Measurements from ENCODE around the gene DNM2. TPM values are rescaled to one million over a fixed set of nuclear protein-coding genes. Genes with fewer than 3 reads are reported as not detected.

Gene DNM2
- total RNA-seq, 1 donor from 2014 or later = 129 TPM

- TF ChIP-seq EZH2 (IDR thresholded peaks at IDR 0.05; ENCODE audit: insufficient read depth, low read length) (no peak), CTCF (IDR thresholded peaks at IDR 0.05; ENCODE audit: insufficient read depth, low read depth, low read length) (no peak)
- no peaks in the 10 kb centered on the region for H3K9me3 ChIP-seq (ENCODE audit: insufficient read depth, low read depth, low read length)
- Mint-ChIP-seq H3K4me1 (ENCODE audit: low read depth, unreplicated experiment) (no peaks in the 10 kb centered on the region), H3K4me3 (ENCODE audit: unreplicated experiment) (no peak overlapping the region), H3K27me3 (ENCODE audit: low read depth, unreplicated experiment) (no peaks in the 10 kb centered on the region), H3K9me3 (ENCODE audit: unreplicated experiment) (no peaks in the 10 kb centered on the region), H3K27ac (ENCODE audit: unreplicated experiment) (no peak overlapping the region), H3K36me3 (ENCODE audit: low read depth, unreplicated experiment) (peaks cover 8% of the 10 kb centered on the region)
- H2AFZ ChIP-seq (ENCODE audit: low read depth, low read length) = no peak overlapping the region
- no peak overlapping the region for H3K4me2 ChIP-seq (ENCODE audit: low read length)
- H3K4me3 ChIP-seq (ENCODE audit: insufficient read depth, low read depth, low read length) = no peak overlapping the region
- H3K36me3 ChIP-seq (ENCODE audit: insufficient read depth, low read length) = peaks cover 6% of the 10 kb centered on the region
- DNase-seq (ENCODE audit: low read depth) (no peak), FAIRE-seq (no peak)
- H3K4me1 ChIP-seq (ENCODE audit: insufficient read depth, low read length) = peaks cover 4% of the 10 kb centered on the region
- H3K9ac ChIP-seq (ENCODE audit: low read length) = no peak overlapping the region
- H3K27me3 ChIP-seq (ENCODE audit: insufficient read depth, low read length) = no peaks in the 10 kb centered on the region
- peaks cover 4% of the 10 kb centered on the region for H3K79me2 ChIP-seq (ENCODE audit: insufficient read depth, low read length)
- H3K27ac ChIP-seq (ENCODE audit: low read depth, low read length) = no peak overlapping the region
- H4K20me1 ChIP-seq (ENCODE audit: insufficient read depth, low read length) = peaks cover 6% of the 10 kb centered on the region
These were observed 112.5 kb downstream of the DNM2 start for GRCh38 chr19:10830370-10830769.

- Histone ChIP-seq H3K9ac (ENCODE audit: low read length) (no peak overlapping the region), H3K4me1 (ENCODE audit: insufficient read depth, low read length) (peaks cover 6% of the 10 kb centered on the region), H2AFZ (ENCODE audit: low read depth, low read length) (no peak overlapping the region), H3K4me3 (ENCODE audit: insufficient read depth, low read depth, low read length) (no peak overlapping the region), H3K79me2 (ENCODE audit: insufficient read depth, low read length) (peaks cover 5% of the 10 kb centered on the region), H3K27me3 (ENCODE audit: insufficient read depth, low read length) (no peaks in the 10 kb centered on the region), H3K4me2 (ENCODE audit: low read length) (no peak overlapping the region), H3K36me3 (ENCODE audit: insufficient read depth, low read length) (peaks cover 2% of the 10 kb centered on the region), H4K20me1 (ENCODE audit: insufficient read depth, low read length) (peaks cover 6% of the 10 kb centered on the region), H3K27ac (ENCODE audit: low read depth, low read length) (no peak overlapping the region), H3K9me3 (ENCODE audit: insufficient read depth, low read depth, low read length) (no peaks in the 10 kb centered on the region)
- Mint-ChIP-seq H3K27ac (ENCODE audit: unreplicated experiment) (no peak overlapping the region), H3K36me3 (ENCODE audit: low read depth, unreplicated experiment) (peaks cover 7% of the 10 kb centered on the region), H3K4me3 (ENCODE audit: unreplicated experiment) (no peak overlapping the region), H3K4me1 (ENCODE audit: low read depth, unreplicated experiment) (no peaks in the 10 kb centered on the region), H3K27me3 (ENCODE audit: low read depth, unreplicated experiment) (no peaks in the 10 kb centered on the region), H3K9me3 (ENCODE audit: unreplicated experiment) (no peaks in the 10 kb centered on the region)
- DNase-seq (ENCODE audit: low read depth) = no peak
- TF ChIP-seq CTCF (IDR thresholded peaks at IDR 0.05; ENCODE audit: insufficient read depth, low read depth, low read length) (no peak), EZH2 (IDR thresholded peaks at IDR 0.05; ENCODE audit: insufficient read depth, low read length) (no peak)
- FAIRE-seq = no peak
These were observed 113.3 kb downstream of the DNM2 start for GRCh38 chr19:10830931-10831779.

All from astrocyte (in vitro differentiated cells and primary cell).